GM04504 (cell line): ENCODE measurements around the gene EMILIN1.

Experiments
- DNase-seq: peaks from one replicate; pipeline ENCODE4 v3.0.0-alpha.2; 2012; ENCODE audit warnings: low read depth

EMILIN1 gene

GRCh38 chr2:27081984-27082772 is 3.8 kb downstream of the EMILIN1 start:
- DNase-seq: no peak

- no peak for DNase-seq
Observed at GRCh38 chr2:27082773-27083409, 4.5 kb downstream of the EMILIN1 start.

GRCh38 chr2:27083410-27084296 is 5.2 kb downstream of the EMILIN1 start:
- no peak for DNase-seq

GRCh38 chr2:27084297-27085061 is 6.1 kb downstream of the EMILIN1 start:
- no peak for DNase-seq

- DNase-seq: no peak
Observed at GRCh38 chr2:27085062-27085672, 6.8 kb downstream of the EMILIN1 start.

GRCh38 chr2:27085673-27086089 is 7.3 kb downstream of the EMILIN1 start:
- DNase-seq: peak; percentile 53

- DNase-seq: peak; percentile 81
Observed at GRCh38 chr2:27086090-27086723, 7.8 kb downstream of the EMILIN1 start.

- DNase-seq: no peak
Observed at GRCh38 chr2:27086724-27087593, 8.5 kb downstream of the EMILIN1 start, which contains the start of gene KHK. Gene KHK (plus strand): TSS chr2:27086772. CDS start chr2:27087260, 488 bp downstream.

GRCh38 chr2:27087823-27088410 is 9.5 kb downstream of the EMILIN1 start:
- DNase-seq: no peak

GRCh38 chr2:27088634-27089033 is 10.2 kb downstream of the EMILIN1 start:
- DNase-seq: no peak

- DNase-seq: no peak
Observed at GRCh38 chr2:27089111-27089954, 10.9 kb downstream of the EMILIN1 start.

GRCh38 chr2:27091746-27092695 is 13.6 kb downstream of the EMILIN1 start:
- DNase-seq: no peak

GRCh38 chr2:27092696-27093429 is 14.4 kb downstream of the EMILIN1 start:
- no peak for DNase-seq

GRCh38 chr2:27093430-27094352 is 15.3 kb downstream of the EMILIN1 start:
- DNase-seq: no peak

GRCh38 chr2:27094353-27094984 is 16.1 kb downstream of the EMILIN1 start:
- no peak for DNase-seq
